H1 (cell line): ENCODE results near the gene NELL1. TPM values are rescaled to one million over a fixed set of nuclear protein-coding genes. Genes with fewer than 3 reads are reported as not detected.

ENCODE experiments used
- CTCF ChIA-PET: fragments of 300-600 bp; sonication (Branson Sonifier 250); formaldehyde crosslinking; loops from one replicate; lab custom pipeline; 2021; ENCODE audit not compliant: partially characterized antibody; lab: Charles Lee
- POLR2A ChIA-PET: fragments of 300-600 bp; sonication (Branson Sonifier 250); formaldehyde crosslinking; loops from one replicate; lab custom pipeline; 2021; ENCODE audit warnings: inconsistent platforms; ENCODE audit not compliant: partially characterized antibody; lab: Charles Lee
- DNase-seq, 2 experiments: peaks; one replicate each; pipeline versions ENCODE4 v3.0.0 to v3.0.0-alpha.2; 2010 to 2022; ENCODE audit warnings: low spot score in 2 of 2, low read depth in 1 of 2, mixed read lengths in 1 of 2
- FAIRE-seq: peaks from 2 replicates; lab custom pipeline; 2011; peaks lifted over from hg19 to GRCh38; lab: Jason Lieb, UNC
- H2AFZ ChIP-seq: 2 replicates; pipeline ENCODE4 v1.8.1; 2012; ENCODE audit warnings: low read length, inconsistent platforms
- H2AK5ac ChIP-seq: 2 replicates; pipeline ENCODE4 v1.6.1; 2013; ENCODE audit warnings: low read depth, low read length
- H2BK120ac ChIP-seq: replicated peaks from 2 replicates; pipeline ENCODE3; 2013; ENCODE audit warnings: low read depth, low read length, inconsistent platforms
- H2BK12ac ChIP-seq: 2 replicates; pipeline ENCODE4 v1.6.1; 2013; ENCODE audit warnings: low read depth, low read length
- H2BK15ac ChIP-seq: 2 replicates; pipeline ENCODE4 v1.6.1; 2013; ENCODE audit warnings: low read length
- H2BK20ac ChIP-seq: 2 replicates; pipeline ENCODE4 v1.6.1; 2013; ENCODE audit warnings: low read length
- H2BK5ac ChIP-seq: 2 replicates; pipeline ENCODE4 v1.6.1; 2013; ENCODE audit warnings: low read depth, low read length
- H3K14ac ChIP-seq: 2 replicates; pipeline ENCODE4 v1.6.1; 2013; ENCODE audit warnings: inconsistent platforms; ENCODE audit not compliant: insufficient read length
- H3K18ac ChIP-seq: 2 replicates; pipeline ENCODE4 v1.6.1; 2013; ENCODE audit warnings: low read length; ENCODE audit errors: extremely low read depth
- H3K23ac ChIP-seq: 2 replicates; pipeline ENCODE4 v1.6.1; 2013; ENCODE audit warnings: inconsistent platforms; ENCODE audit not compliant: insufficient read length
- H3K23me2 ChIP-seq: 2 replicates; pipeline ENCODE4 v1.6.1; 2013; ENCODE audit warnings: low read depth, low read length
- H3K27ac ChIP-seq: 2 replicates; pipeline ENCODE4 v1.6.1; 2011; ENCODE audit warnings: low read depth, low read length, inconsistent platforms
- H3K27me3 ChIP-seq, 4 experiments: replicated peaks in 1 of 4; 1 replicate in 1 of 4; 2 replicates in 3 of 4; pipeline versions ENCODE4 v1.6.1 to v1.8.1; 2011 to 2013; ENCODE audit warnings: low read length in 3 of 4, mild to moderate bottlenecking in 3 of 4, inconsistent platforms in 2 of 4, mixed read lengths in 2 of 4, moderate library complexity in 1 of 4; ENCODE audit not compliant: control insufficient read depth in 3 of 4, insufficient read depth in 3 of 4; ENCODE audit errors: extremely low read depth in 1 of 4
- H3K36me3 ChIP-seq, 4 experiments: 2 replicates each; pipeline versions ENCODE4 v1.6.1 to v1.8.1; 2011 to 2013; ENCODE audit warnings: mild to moderate bottlenecking in 4 of 4, low read length in 3 of 4, moderate library complexity in 2 of 4, control low read depth in 1 of 4, inconsistent platforms in 1 of 4; ENCODE audit not compliant: insufficient read depth in 4 of 4, control insufficient read depth in 2 of 4
- H3K4ac ChIP-seq: replicated peaks from 2 replicates; pipeline ENCODE3; 2013; ENCODE audit warnings: low read length, low read depth, mixed read lengths, inconsistent platforms; ENCODE audit not compliant: insufficient read length
- H3K4me1 ChIP-seq, 4 experiments: replicated peaks in 1 of 4; 1 replicate in 1 of 4; 2 replicates in 3 of 4; pipeline versions ENCODE4 v1.6.1 to v1.8.1; 2011 to 2013; ENCODE audit warnings: low read length in 3 of 4, inconsistent platforms in 2 of 4, mixed read lengths in 1 of 4; ENCODE audit not compliant: insufficient read depth in 4 of 4, control insufficient read depth in 3 of 4
- H3K4me2 ChIP-seq, 2 experiments: 2 replicates each; pipeline versions ENCODE4 v1.6.1 to v1.8.1; 2011 to 2013; ENCODE audit warnings: low read depth in 2 of 2, low read length in 2 of 2, control low read depth in 1 of 2, inconsistent platforms in 1 of 2, mild to moderate bottlenecking in 1 of 2; ENCODE audit not compliant: insufficient read depth in 1 of 2
- H3K4me3 ChIP-seq, 4 experiments: fragments of 200-600, 300-600 bp in 1 of 4; sonication (generic), shearing (Covaris generic), sonication (Bioruptor Twin) in 1 of 4; 2 replicates each; pipeline versions ENCODE4 v1.5.1 to v1.8.1; 2011 to 2016; ENCODE audit warnings: low read length in 4 of 4, low read depth in 3 of 4, control low read depth in 2 of 4, inconsistent platforms in 2 of 4, mild to moderate bottlenecking in 2 of 4, mixed read lengths in 1 of 4, moderate library complexity in 1 of 4; ENCODE audit not compliant: insufficient read depth in 2 of 4; ENCODE audit errors: extremely low read depth in 1 of 4
- H3K56ac ChIP-seq: replicated peaks from 2 replicates; pipeline ENCODE3; 2013; ENCODE audit warnings: low read depth, mild to moderate bottlenecking, mixed read lengths, low read length, inconsistent platforms; ENCODE audit not compliant: insufficient read length
- H3K79me1 ChIP-seq: 2 replicates; pipeline ENCODE4 v1.6.1; 2013; ENCODE audit warnings: low read depth, low read length, control low read depth
- H3K79me2 ChIP-seq, 2 experiments: 2 replicates each; pipeline versions ENCODE4 v1.6.1 to v1.8.1; 2012 to 2013; ENCODE audit warnings: low read length in 2 of 2, mild to moderate bottlenecking in 2 of 2, inconsistent platforms in 1 of 2; ENCODE audit not compliant: insufficient read depth in 2 of 2, control insufficient read depth in 1 of 2
- H3K9ac ChIP-seq, 4 experiments: replicated peaks in 1 of 4; 1 replicate in 1 of 4; 2 replicates in 3 of 4; pipeline versions ENCODE4 v1.6.1 to v1.8.1; 2011 to 2013; ENCODE audit warnings: low read depth in 3 of 4, low read length in 3 of 4, control low read depth in 2 of 4, mild to moderate bottlenecking in 2 of 4, moderate library complexity in 2 of 4, inconsistent platforms in 1 of 4; ENCODE audit errors: extremely low read depth in 1 of 4
- H3K9me3 ChIP-seq, 2 experiments: 2 replicates each; pipeline versions ENCODE4 v1.6.1 to v1.8.1; 2012 to 2013; ENCODE audit warnings: mild to moderate bottlenecking in 2 of 2, moderate library complexity in 2 of 2, control low read depth in 1 of 2, inconsistent platforms in 1 of 2, low read depth in 1 of 2, low read length in 1 of 2, mixed read lengths in 1 of 2; ENCODE audit not compliant: insufficient read depth in 2 of 2
- H4K20me1 ChIP-seq, 2 experiments: replicated peaks in 1 of 2; 2 replicates each; pipeline versions ENCODE3 to v1.8.1; 2011 to 2013; ENCODE audit warnings: inconsistent platforms in 2 of 2, low read length in 2 of 2, mild to moderate bottlenecking in 1 of 2; ENCODE audit not compliant: insufficient read depth in 2 of 2, control insufficient read depth in 1 of 2
- H4K5ac ChIP-seq: 2 replicates; pipeline ENCODE4 v1.6.1; 2013; ENCODE audit warnings: low read length, low read depth, mixed read lengths, inconsistent platforms; ENCODE audit not compliant: insufficient read length
- H4K8ac ChIP-seq: 2 replicates; pipeline ENCODE4 v1.8.0; 2013; ENCODE audit warnings: mild to moderate bottlenecking, moderate library complexity, low read length, inconsistent platforms; ENCODE audit not compliant: insufficient read depth; ENCODE audit errors: extremely low read depth
- H4K91ac ChIP-seq: replicated peaks from 2 replicates; pipeline ENCODE3; 2013; ENCODE audit warnings: low read length, mixed read lengths, inconsistent platforms; ENCODE audit not compliant: insufficient read length
- CHD2 ChIP-seq: IDR thresholded peaks from 2 replicates; pipeline ENCODE4 v1.6.1; 2012; ENCODE audit warnings: low read length, improper control_type of control experiment
- HDAC6 ChIP-seq: IDR thresholded peaks from one replicate; pipeline ENCODE4 v1.7.1; 2012; ENCODE audit warnings: low read depth, mild to moderate bottlenecking, inconsistent platforms, low read length, moderate library complexity
- JUN ChIP-seq: IDR thresholded peaks from 2 replicates; pipeline ENCODE4 v1.6.1; 2011; ENCODE audit warnings: low read depth, mild to moderate bottlenecking, improper control_type of control experiment, low read length
- SIN3A ChIP-seq, 2 experiments: IDR thresholded peaks in 1 of 2; conservative IDR thresholded peaks in 1 of 2; 2 replicates each; pipeline ENCODE4 v1.6.1; 2011 to 2012; ENCODE audit warnings: low read length in 2 of 2, improper control_type of control experiment in 1 of 2, low read depth in 1 of 2, mild to moderate bottlenecking in 1 of 2
- SP2 ChIP-seq: IDR thresholded peaks from 2 replicates; pipeline ENCODE4 v1.6.1; 2012; ENCODE audit warnings: mild to moderate bottlenecking, low read length, inconsistent platforms
- TCF12 ChIP-seq: IDR thresholded peaks from 2 replicates; pipeline ENCODE4 v1.6.1; 2011; ENCODE audit warnings: low read depth, mild to moderate bottlenecking, low read length
- YY1 ChIP-seq: IDR thresholded peaks from 2 replicates; pipeline ENCODE4 v1.6.1; 2011; ENCODE audit warnings: low read depth, mild to moderate bottlenecking, low read length
- WGBS, 2 experiments: shearing (Covaris generic) in 1 of 2; methylation state at CpG; one replicate each; pipeline versions ENCODE4 v1.1.6 to v1.1.7; 2013 to 2015; ENCODE audit warnings: low lambda C conversion rate in 2 of 2, mixed read lengths in 2 of 2, inconsistent platforms in 1 of 2, low coverage in 1 of 2, missing lambda C conversion rate in 1 of 2; ENCODE audit not compliant: insufficient replicate concordance in 2 of 2, insufficient coverage in 1 of 2, insufficient read length in 1 of 2; ENCODE audit errors: extremely low coverage in 1 of 2, missing lambda C conversion rate in 1 of 2; 5-methylcytosine and 5-hydroxymethylcytosine counted together
- polyA plus RNA-seq, 7 experiments: library from polyadenylated mRNA; depleted of rRNA in 3 of 7; stranded (reverse) in 5 of 7; unstranded in 2 of 7; fragments of >200 nt in 5 of 7; fragments of 200-250 nt in 2 of 7; gene quantifications; 1 replicate in 5 of 7; 2 replicates in 1 of 7; 4 replicates in 1 of 7; pipeline versions ENCODE4 v1.2.1 to v1.2.3, GENCODE V29; 2011 to 2013; ENCODE audit warnings: missing spikeins in 2 of 7, mixed read lengths in 2 of 7
- total RNA-seq: library from RNA; stranded (reverse); fragmentation: NEBNext Ultra II Directional; extraction: Animal tissue kit (Norgen Biotek cat#: 25700); gene quantifications from 2 replicates; pipeline ENCODE4 v1.2.1, GENCODE V29; 2021

Gene NELL1
- total and polyA plus RNA-seq, 2 of the 8 experiments (the other 6 are each of a cell fraction or from before 2014, with no cell fraction given), result 0.21 TPM; not detected in 1

GRCh38 chr11:21489416-21490115 is 820.2 kb downstream of the NELL1 start:
- ChIA-PET POLR2A (no interaction called here), CTCF (interaction anchor here (2.0 kb wide), 1 partner anchor 23 kb away, joined by 6 read pairs; no protein-coding TSS in a partner anchor)
- H3K18ac ChIP-seq, result no peak overlapping the region
- H3K36me3 ChIP-seq, result no peaks in the 10 kb centered on the region
- no peak overlapping the region for H2BK5ac ChIP-seq
- no peak for TF ChIP-seq YY1
- no peak for TF ChIP-seq TCF12
- TF ChIP-seq CHD2, result no peak
- TF ChIP-seq SP2, result no peak
- no peak for TF ChIP-seq SIN3A (conservative IDR thresholded peaks at IDR 0.05 in 1 of 2, IDR thresholded peaks at IDR 0.05 in 1 of 2; ENCODE audit: low read depth in 1 of 2, low read length in 2 of 2)
- no peak for TF ChIP-seq HDAC6
- TF ChIP-seq JUN, result no peak
- no peak overlapping the region for H4K91ac ChIP-seq
- H3K9ac ChIP-seq, result no peak overlapping the region
- no peak overlapping the region for H3K4me3 ChIP-seq
- H2BK20ac ChIP-seq, result no peak overlapping the region
- no peaks in the 10 kb centered on the region for H3K4me1 ChIP-seq
- no peak overlapping the region for H3K23ac ChIP-seq
- no peak overlapping the region for H2BK15ac ChIP-seq
- DNase-seq, result no peak
- no peak for FAIRE-seq
- no peak overlapping the region for H4K5ac ChIP-seq
- H3K56ac ChIP-seq, result no peak overlapping the region
- no peak overlapping the region for H3K27ac ChIP-seq
- no peaks in the 10 kb centered on the region for H3K23me2 ChIP-seq
- no peak overlapping the region for H3K4me2 ChIP-seq
- no peaks in the 10 kb centered on the region for H3K27me3 ChIP-seq
- no peaks in the 10 kb centered on the region for H3K9me3 ChIP-seq
- no peak overlapping the region for H2BK120ac ChIP-seq
- no peak overlapping the region for H3K14ac ChIP-seq
- H3K79me2 ChIP-seq, result no peaks in the 10 kb centered on the region
- H2AK5ac ChIP-seq, result no peak overlapping the region
- no peak overlapping the region for H4K8ac ChIP-seq
- H2AFZ ChIP-seq, result no peak overlapping the region
- H2BK12ac ChIP-seq, result no peak overlapping the region
- H4K20me1 ChIP-seq, result no peaks in the 10 kb centered on the region
- H3K79me1 ChIP-seq, result no peaks in the 10 kb centered on the region
- WGBS, 2 experiments, result 100% methylated on average over 2 of the region's 2 CpGs; no CpG with 5 or more reads in 1 of the 2 experiments
- no peak overlapping the region for H3K4ac ChIP-seq
